DMS79 treated with DMSO at 0.1 percent for 48 hours (cell line): Measurements from ENCODE around the gene BATF2.

ENCODE experiments used
- DNase-seq: peaks from one replicate; lab custom pipeline; 2025; lab: John Stamatoyannopoulos, UW

Gene BATF2

GRCh38 chr11:64963072-64963631 is 33.6 kb downstream of the BATF2 start:
- no peak for DNase-seq

GRCh38 chr11:64960719-64961118 is 36.1 kb downstream of the BATF2 start:
- no peak for DNase-seq

GRCh38 chr11:64959498-64959897 is 37.3 kb downstream of the BATF2 start:
- no peak for DNase-seq

GRCh38 chr11:64954201-64954600 is 42.6 kb downstream of the BATF2 start:
- DNase-seq, result no peak

GRCh38 chr11:64951529-64951928 is 45.2 kb downstream of the BATF2 start:
- no peak for DNase-seq

- no peak for DNase-seq
Measured at GRCh38 chr11:64947208-64947814, 49.5 kb downstream of the BATF2 start.
